Gastrocnemius medialis (tissue), 4 donors: ENCODE results near the gene FTH1.

Experiments
- POLR2A ChIP-seq, 2 donors: fragments of 450-650 bp; IDR thresholded peaks; one replicate each; pipeline ENCODE4 v1.6.1; 2017; ENCODE audit warnings: antibody characterized with exemption in 2 of 2, mild to moderate bottlenecking in 2 of 2, moderate library complexity in 2 of 2
- TF ChIP-seq, protein P1 (sequence below), 5 experiments: fragments of 450-650 bp in 3 of 5; fragments of 200-600 bp in 2 of 5; sonication (generic) in 2 of 5; IDR thresholded peaks in 4 of 5; conservative IDR thresholded peaks in 1 of 5; 1 replicate in 4 of 5; 2 replicates in 1 of 5; pipeline ENCODE4 v1.5.1; 2016 to 2019; ENCODE audit warnings: antibody characterized with exemption in 5 of 5, mild to moderate bottlenecking in 3 of 5, moderate library complexity in 3 of 5

DNA sequence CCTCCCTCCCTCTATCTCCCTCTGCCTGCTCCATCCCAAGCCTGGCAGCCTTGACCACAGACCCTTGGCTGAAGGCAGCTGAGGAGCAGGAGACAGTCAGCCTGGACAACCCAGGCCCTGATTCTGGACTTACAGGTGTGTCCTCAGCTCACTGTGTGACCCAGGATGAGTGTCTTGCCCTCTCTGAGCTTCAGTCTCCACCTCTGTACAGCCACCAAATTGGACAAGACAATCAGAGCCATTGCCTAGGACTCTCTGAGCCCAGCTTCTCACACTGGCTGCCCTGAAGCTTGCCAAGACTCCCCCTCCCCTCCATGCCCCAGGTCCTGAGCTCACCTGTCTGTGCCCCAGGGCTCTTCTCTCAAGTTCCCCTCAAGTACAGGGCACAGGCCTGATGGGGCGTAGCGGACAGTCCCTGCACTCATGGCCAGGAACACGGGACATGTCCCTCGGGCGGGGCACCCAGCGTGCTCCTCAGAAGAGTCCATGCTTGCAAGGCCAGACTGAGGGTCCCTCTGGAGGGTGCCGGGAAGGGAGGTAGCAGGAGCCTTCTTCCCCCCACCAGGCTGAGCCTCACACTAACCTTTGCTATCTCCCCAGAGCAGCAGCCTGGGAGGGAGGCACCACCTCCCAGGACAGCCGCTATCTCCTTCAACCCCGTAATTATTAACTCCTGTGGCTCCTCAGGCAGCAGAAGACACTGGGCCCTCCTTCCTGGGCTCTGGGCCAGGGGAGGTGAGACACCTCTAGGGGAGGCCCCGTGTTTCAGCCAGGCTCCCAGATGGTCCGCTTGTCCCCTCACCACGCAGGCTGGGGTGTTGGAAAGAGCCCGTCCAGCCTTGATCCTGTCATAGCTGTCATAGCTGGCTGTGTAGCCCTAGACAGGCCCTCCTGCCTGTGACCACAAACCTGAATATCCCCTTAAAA, 47.5 kb downstream of the FTH1 start:
- TF ChIP-seq POLR2A (IDR thresholded peaks at IDR 0.05): no peak
- TF ChIP-seq, protein P1, sequence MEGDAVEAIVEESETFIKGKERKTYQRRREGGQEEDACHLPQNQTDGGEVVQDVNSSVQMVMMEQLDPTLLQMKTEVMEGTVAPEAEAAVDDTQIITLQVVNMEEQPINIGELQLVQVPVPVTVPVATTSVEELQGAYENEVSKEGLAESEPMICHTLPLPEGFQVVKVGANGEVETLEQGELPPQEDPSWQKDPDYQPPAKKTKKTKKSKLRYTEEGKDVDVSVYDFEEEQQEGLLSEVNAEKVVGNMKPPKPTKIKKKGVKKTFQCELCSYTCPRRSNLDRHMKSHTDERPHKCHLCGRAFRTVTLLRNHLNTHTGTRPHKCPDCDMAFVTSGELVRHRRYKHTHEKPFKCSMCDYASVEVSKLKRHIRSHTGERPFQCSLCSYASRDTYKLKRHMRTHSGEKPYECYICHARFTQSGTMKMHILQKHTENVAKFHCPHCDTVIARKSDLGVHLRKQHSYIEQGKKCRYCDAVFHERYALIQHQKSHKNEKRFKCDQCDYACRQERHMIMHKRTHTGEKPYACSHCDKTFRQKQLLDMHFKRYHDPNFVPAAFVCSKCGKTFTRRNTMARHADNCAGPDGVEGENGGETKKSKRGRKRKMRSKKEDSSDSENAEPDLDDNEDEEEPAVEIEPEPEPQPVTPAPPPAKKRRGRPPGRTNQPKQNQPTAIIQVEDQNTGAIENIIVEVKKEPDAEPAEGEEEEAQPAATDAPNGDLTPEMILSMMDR (IDR thresholded peaks at IDR 0.05 in 4 of 5, conservative IDR thresholded peaks at IDR 0.05 in 1 of 5): no peak
